Measurements from ENCODE around the gene CNGA4.

Gene CNGA4

GRCh38 chr11:6205366-6205765 is 33.5 kb upstream of the CNGA4 start, which contains the start of gene C11orf42:
C11orf42 (plus strand) TSS chr11:6205557; CDS start chr11:6205616, 59 bp downstream.
- no peaks in the 10 kb centered on the region for H3K27me3 Mint-ChIP-seq (ENCODE audit: low read depth, poor library complexity)
- H3K4me3 Mint-ChIP-seq: no peak within 1 kb of the TSS
- H3K4me1 Mint-ChIP-seq: peaks cover 5% of the 10 kb centered on the region
- H3K36me3 Mint-ChIP-seq (ENCODE audit: low read depth): peaks cover 12% of the 10 kb centered on the region
- DNase-seq: no peak
- no peak within 1 kb of the TSS for H3K27ac Mint-ChIP-seq
- no peaks in the 10 kb centered on the region for H3K9me3 Mint-ChIP-seq
- TF ChIP-seq, protein P1, sequence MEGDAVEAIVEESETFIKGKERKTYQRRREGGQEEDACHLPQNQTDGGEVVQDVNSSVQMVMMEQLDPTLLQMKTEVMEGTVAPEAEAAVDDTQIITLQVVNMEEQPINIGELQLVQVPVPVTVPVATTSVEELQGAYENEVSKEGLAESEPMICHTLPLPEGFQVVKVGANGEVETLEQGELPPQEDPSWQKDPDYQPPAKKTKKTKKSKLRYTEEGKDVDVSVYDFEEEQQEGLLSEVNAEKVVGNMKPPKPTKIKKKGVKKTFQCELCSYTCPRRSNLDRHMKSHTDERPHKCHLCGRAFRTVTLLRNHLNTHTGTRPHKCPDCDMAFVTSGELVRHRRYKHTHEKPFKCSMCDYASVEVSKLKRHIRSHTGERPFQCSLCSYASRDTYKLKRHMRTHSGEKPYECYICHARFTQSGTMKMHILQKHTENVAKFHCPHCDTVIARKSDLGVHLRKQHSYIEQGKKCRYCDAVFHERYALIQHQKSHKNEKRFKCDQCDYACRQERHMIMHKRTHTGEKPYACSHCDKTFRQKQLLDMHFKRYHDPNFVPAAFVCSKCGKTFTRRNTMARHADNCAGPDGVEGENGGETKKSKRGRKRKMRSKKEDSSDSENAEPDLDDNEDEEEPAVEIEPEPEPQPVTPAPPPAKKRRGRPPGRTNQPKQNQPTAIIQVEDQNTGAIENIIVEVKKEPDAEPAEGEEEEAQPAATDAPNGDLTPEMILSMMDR (IDR thresholded peaks at IDR 0.05): no peak

DNA sequence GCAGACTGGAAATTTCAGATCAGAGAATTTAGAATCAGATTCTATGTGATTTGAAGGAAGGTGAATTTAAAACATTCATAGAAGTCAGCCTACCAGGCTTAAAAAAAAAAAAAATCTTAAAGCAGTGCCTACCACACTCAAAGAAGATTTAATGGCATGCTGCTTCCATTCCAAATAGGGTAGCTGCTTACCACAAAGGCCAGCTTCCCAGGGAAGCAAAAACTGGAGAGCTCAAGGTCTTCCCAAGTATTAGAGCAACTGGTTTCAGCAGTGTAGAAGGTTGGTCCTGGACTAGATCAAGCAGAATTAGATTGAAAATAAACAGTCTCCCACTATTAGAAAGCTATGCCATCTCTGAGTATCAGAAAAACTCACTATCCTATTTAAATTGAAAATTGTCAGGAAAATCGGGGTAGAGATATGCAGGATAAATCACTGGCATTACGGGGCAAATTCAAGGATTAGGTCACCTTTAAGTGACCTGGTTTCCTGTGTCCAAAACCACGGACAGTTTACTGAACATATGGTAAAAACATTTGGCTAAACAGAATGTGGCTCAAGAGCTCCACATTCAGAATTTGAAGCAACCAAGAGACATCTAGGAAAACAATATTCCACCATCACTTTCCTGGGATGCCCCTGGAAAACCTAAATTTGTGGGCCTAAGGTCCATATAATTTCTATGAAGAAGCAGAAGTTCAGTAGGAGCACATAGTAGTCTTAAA is 32.3 kb upstream of the CNGA4 start:
- Mint-ChIP-seq H3K36me3 (ENCODE audit: low read depth) (peaks cover 16% of the 10 kb centered on the region), H3K27ac (no peak overlapping the region), H3K4me1 (peaks cover 5% of the 10 kb centered on the region), H3K9me3 (no peaks in the 10 kb centered on the region), H3K27me3 (ENCODE audit: low read depth, poor library complexity) (no peaks in the 10 kb centered on the region), H3K4me3 (no peak overlapping the region)
- TF ChIP-seq, protein P1 (IDR thresholded peaks at IDR 0.05): no peak
- DNase-seq: no peak

GRCh38 chr11:6209801-6210200 is 29.1 kb upstream of the CNGA4 start:
- Mint-ChIP-seq H3K36me3 (ENCODE audit: low read depth) (peaks cover 16% of the 10 kb centered on the region), H3K4me1 (peaks cover 5% of the 10 kb centered on the region), H3K4me3 (no peak overlapping the region), H3K27ac (no peak overlapping the region), H3K9me3 (no peaks in the 10 kb centered on the region), H3K27me3 (ENCODE audit: low read depth, poor library complexity) (no peaks in the 10 kb centered on the region)
- TF ChIP-seq, protein P1 (IDR thresholded peaks at IDR 0.05): no peak
- no peak for DNase-seq

- no peaks in the 10 kb centered on the region for H3K27me3 Mint-ChIP-seq (ENCODE audit: low read depth, poor library complexity)
- H3K9me3 Mint-ChIP-seq: no peaks in the 10 kb centered on the region
- H3K4me1 Mint-ChIP-seq: peaks cover 5% of the 10 kb centered on the region
- H3K36me3 Mint-ChIP-seq (ENCODE audit: low read depth): peaks cover 19% of the 10 kb centered on the region
- H3K4me3 Mint-ChIP-seq: no peak overlapping the region
- no peak overlapping the region for H3K27ac Mint-ChIP-seq
- TF ChIP-seq, protein P1 (IDR thresholded peaks at IDR 0.05): no peak
- no peak for DNase-seq
These were observed 28.5 kb upstream of the CNGA4 start for GRCh38 chr11:6210274-6210955.

DNA sequence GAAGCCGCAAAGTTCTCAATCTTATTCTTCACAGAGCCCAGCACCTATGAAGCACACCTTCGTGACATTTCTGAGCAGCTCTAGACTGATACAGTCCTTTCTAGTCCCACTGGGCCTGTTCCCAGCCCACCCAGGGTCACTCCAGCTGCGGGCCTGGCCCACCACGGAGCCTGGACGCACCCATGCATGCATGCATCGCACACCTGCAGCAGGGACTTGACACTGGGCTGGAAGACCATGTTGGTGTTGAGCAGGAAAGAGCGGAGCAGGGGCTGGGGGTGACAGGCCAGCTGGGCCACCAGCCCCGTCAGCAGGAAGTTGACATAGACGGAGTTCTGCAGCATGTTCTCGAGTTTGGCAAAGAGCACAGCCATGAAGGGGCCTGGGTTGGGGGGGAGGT is 24.4 kb upstream of the CNGA4 start:
- no peak overlapping the region for H3K27ac Mint-ChIP-seq
- H3K4me3 Mint-ChIP-seq: no peak overlapping the region
- no peaks in the 10 kb centered on the region for H3K4me1 Mint-ChIP-seq
- no peaks in the 10 kb centered on the region for H3K27me3 Mint-ChIP-seq (ENCODE audit: low read depth, poor library complexity)
- no peaks in the 10 kb centered on the region for H3K9me3 Mint-ChIP-seq
- TF ChIP-seq, protein P1 (IDR thresholded peaks at IDR 0.05): no peak
- DNase-seq: no peak
- peaks cover 31% of the 10 kb centered on the region for H3K36me3 Mint-ChIP-seq (ENCODE audit: low read depth)

Measured in nephron progenitor cell (in vitro differentiated cells).